GM18951 (cell line): ENCODE results near the gene RASA3.
"Not testable (repeated sequence)": the region's sequence is repeated elsewhere in the genome, so short reads cannot be mapped to it uniquely, and the experiment has no call there.

ENCODE experiments used
- POLR2A ChIP-seq: IDR thresholded peaks from 4 replicates; pipeline ENCODE4 v1.6.1; 2011; ENCODE audit warnings: mild to moderate bottlenecking; ENCODE audit not compliant: insufficient read length, insufficient read depth; ENCODE audit errors: extremely low read depth
- in situ Hi-C: fragments of 300-500 bp; cut with MboI; formaldehyde crosslinking; loops from one replicate; pipeline ENCODE4 v1.12.0; 2022; ENCODE audit warnings: low sequenced_read_pairs, mixed read lengths, inconsistent platforms; ENCODE audit not compliant: unreplicated experiment

RASA3 gene

DNA sequence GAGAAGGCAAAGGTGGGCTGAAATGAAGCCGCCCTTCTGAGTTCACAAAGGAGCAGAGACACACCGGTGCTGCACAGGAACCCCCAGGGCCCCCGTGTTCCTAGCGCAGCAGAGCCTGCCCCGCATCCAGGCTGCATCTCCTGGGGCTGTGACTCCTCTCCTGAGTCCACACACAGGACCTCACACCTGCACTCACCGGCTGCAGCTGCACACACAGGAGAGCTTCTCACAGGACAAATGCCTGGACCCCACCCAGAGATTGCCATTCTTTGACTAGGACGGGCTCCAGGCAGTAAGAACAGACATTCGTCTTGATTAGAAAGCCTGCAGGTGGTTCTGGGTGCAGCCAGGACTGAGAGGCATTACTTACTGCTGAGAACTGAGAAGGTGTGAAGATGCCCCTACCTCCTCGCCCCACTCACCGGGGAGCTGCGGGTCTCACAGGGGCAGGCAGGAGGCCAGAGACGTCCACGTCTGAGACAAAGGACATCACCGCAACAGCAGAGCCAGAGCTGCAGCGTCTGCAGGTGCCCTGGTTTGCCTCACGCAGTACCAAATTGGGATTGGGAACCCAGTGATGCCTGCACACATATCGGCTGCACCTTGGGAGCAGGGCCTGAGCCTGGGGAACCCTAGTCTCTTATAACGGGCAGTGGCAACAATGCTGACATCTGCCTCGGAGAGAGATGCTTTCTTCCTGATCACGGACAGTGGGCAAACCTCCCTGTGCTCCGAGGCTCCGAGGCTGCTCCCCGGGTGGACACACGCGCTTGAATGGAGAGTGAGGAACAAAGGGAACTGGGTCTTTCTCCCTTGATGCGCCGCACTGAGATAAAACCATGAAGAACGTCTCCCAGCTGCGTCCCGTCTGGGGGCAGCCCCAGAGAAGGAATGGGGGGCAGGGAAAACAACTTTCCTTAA, 50.4 kb downstream of the RASA3 start:
- in situ Hi-C loops = no loop called here
- TF ChIP-seq POLR2A = no peak

DNA sequence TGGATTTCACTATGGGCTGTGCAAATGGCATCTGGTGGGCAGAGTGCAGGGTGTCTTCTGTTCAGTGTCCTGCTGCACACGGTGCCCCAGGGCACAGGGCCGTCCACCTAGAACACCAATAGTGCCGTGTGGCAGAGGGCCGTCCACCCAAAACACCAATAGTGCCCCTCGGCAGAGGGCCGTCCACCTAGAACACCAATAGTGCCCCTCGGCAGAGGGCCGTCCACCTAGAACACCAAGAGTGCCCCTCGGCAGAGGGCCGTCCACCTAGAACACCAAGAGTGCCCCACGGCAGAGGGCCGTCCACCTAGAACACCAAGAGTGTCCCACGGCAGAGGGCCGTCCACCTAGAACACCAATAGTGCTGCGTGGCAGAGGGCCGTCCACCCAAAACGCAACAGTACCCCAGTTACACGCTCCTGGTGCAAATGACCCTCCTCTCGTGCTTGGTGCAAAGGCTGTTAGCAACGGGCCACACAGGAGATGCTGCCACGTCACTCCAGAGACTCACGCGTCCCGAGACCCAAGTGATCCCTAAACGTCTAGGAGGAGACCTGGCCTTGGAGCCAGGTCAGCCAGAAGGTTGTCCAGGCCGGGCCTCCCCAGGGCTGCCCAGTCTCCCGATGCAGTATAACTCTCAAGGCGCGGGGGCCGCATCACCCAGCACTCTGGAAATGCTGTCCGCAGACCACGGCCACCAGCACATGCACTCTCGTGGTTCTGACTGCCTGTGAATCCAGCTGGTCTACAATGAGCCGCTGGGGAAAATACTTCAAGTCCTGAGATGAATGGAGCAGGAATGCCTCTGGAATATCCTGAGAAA, 51.5 kb downstream of the RASA3 start:
- in situ Hi-C loops = no loop called here
- no peak for TF ChIP-seq POLR2A

GRCh38 chr13:114079601-114080536, 52.6 kb downstream of the RASA3 start:
- in situ Hi-C loops = no loop called here
- TF ChIP-seq POLR2A = no peak

DNA sequence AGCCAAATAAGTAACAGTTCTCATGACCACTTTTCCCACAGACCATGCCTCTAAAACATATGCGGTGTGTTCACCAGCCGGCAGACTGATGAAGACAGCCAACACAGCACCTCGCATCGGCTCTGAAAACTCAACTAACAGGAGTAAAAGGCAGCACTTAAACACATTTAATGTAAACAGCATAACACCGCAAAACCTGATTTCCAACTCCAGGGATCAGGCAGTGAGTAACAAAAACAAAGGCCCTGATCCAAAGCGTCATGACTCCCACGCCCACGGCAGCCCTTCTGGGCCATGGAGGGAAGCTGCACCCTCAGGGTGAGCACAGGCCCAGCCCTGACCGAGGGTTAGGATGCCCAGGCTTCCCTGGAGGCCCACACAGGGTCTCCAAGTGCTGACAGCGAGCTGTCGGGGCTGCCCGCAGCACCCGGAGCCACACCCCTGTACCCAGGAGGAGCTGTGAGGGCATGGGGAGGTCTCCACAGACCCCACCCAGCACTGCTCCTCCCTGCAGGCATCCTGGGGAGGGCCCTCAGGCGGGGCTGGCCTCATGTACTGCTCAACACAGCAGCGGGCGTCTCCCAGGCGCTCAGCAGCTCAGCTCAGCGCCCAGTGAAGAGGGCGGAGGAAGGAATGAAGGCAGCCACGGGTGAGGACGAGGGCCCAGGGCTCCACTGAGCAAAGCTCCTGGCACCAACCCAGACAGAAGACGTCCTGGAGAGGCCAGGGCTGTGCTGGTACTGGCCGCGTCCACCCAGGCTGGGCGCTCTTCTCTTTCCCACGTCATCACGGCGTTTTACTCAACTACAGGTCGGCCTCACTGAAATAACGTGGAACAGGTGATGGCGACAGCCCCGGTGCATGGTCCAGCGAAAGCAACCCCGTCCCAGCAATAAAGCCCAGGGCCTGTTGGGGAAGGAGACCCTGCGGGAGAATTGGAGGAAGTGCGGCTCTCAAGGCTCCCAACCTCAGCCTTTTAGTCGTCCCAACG, 53.7 kb downstream of the RASA3 start:
- in situ Hi-C loops = no loop called here
- no peak for TF ChIP-seq POLR2A

DNA sequence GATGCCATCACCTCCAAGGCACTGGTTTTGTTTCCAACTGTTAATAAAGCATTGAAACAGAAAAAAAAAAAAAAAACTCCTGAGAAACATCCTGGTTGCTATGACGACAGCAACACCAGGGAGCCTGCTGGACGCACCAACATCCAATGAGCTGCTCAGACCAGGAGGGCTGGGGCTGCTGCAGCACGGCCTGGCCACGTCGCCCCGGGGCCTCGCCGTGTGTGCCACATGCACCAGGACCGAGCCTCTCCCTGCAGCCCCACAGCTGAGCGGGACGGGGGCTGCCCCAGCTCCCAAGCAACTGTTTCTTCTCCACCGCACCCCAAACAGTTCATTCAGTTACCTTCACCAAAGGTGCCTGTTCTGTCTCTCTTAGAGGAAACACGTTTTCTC, 54.5 kb downstream of the RASA3 start:
- TF ChIP-seq POLR2A = no peak
- in situ Hi-C loops = no loop called here

- TF ChIP-seq POLR2A = no peak
- in situ Hi-C loops = no loop called here
These were observed 55.1 kb downstream of the RASA3 start for GRCh38 chr13:114077099-114077932.

DNA sequence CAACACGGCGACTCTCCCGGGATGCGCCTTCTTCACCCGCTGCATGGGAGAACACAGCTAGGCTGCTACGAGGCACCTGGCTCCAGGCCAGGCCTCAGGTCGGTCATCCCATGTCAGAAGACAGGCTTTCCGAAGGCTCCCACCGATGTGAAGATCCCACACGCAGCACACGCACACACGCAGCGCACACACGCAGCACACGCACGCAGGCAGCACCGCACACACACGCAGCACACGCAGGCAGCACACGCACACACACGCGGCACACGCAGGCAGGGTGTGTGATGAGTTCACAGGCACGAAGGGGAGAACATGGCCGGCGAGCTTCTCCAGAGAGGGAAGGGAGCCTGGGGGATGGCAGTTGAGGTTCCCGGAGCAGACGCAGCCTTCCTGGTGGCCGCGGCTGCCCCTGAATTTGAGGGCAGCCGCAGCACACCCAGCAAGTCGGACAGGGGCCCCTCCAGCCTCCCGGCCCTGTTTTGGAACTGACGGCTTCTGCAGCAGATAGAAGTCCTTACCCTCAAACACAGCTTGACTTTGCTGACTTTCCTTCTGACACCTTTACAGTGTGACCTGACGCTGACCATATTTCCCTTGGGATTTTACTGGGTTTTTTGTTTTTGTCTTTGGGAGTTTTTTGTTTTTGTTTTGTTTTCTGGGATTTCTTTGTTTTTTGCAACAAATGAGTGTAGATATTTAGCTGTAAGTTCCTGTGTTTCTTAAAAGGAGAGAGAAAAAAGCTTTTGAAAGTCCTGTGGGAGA, 55.9 kb downstream of the RASA3 start:
- TF ChIP-seq POLR2A = no peak
- in situ Hi-C loops = no loop called here

DNA sequence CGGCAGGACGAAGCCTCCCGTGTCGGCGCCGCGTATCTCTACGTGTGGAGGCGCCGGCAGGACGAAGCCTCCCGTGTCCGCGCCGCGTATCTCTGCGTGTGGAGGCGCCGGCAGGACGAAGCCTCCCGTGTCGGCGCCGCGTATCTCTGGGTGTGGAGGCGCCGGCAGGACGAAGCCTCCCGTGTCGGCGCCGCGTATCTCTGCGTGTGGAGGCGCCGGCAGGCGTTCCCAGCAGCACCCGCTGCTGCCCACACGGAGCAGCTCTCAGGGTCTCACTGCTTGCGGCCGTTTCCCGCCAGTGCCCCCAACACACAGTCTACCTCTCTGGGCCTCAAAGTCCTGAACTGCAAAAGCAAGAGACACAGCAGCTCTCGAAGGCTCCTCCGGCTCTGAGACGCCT, 56.6 kb downstream of the RASA3 start:
- in situ Hi-C loops = not testable (repeated sequence)

DNA sequence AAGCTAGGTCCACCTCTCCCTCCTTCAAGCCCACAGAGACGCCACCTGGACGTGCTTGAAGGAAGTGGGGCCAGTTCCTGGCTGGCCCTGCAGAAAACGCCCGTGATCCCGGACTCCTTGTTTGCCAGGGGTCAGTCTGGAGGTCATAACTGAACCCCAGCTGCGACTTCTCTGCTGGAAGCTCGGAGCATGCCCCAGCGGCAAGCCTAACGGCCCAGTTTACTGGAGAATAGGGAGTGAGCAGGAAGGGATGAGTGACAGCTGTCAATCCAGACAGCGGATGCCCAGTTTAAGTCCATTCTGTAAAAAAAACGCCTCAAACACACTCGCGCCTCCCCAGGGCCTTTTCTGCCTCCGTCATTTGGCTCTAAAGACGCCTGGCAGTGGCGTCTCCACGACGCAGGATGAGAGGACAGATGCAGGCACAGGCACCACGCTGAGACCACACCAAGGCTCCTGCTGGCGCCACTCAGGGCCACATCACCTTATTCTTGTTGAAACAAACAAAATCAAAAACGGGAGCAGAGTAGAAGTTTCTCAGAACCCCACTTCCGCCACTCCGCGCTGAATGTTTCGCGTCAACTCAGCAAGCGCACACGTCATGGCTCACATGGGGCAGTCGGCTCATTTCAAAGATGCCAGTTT, 57.6 kb downstream of the RASA3 start:
- TF ChIP-seq POLR2A = no peak

More for the DNA sequence above, 57.6 kb downstream of the RASA3 start:
- in situ Hi-C loops = no loop called here
